Prostate gland (tissue), 2 donors: Measurements from ENCODE around the gene PCYOX1L.

ENCODE experiments used
- CTCF ChIP-seq, 4 experiments: fragments of 200-600 bp in 2 of 4; fragments of 450-650 bp in 2 of 4; sonication (generic) in 2 of 4; IDR thresholded peaks; 1 replicate in 3 of 4; 2 replicates in 1 of 4; pipeline ENCODE4 v1.5.1; 2016 to 2019; ENCODE audit warnings: antibody characterized with exemption in 4 of 4, mild to moderate bottlenecking in 2 of 4, moderate library complexity in 2 of 4
- POLR2A ChIP-seq: fragments of 450-650 bp; IDR thresholded peaks from one replicate; pipeline ENCODE4 v1.6.1; 2016; ENCODE audit warnings: antibody characterized with exemption, mild to moderate bottlenecking
- POLR2AphosphoS5 ChIP-seq: sonication (generic); formaldehyde crosslinking; IDR thresholded peaks from one replicate; pipeline ENCODE4 v1.6.1; 2017; ENCODE audit warnings: antibody characterized with exemption

- TF ChIP-seq POLR2A (no peak), CTCF (IDR thresholded peaks at IDR 0.05) (no peak), POLR2AphosphoS5 (no peak)
Measured at GRCh38 chr5:149310947-149311658, 46.7 kb upstream of the PCYOX1L start.
